ENCODE results near the gene ARMC6. TPM values are rescaled to one million over a fixed set of nuclear protein-coding genes. Genes with fewer than 3 reads are reported as not detected.

ARMC6 gene
- total RNA-seq, 1 experiment from 2014 or later = 102 TPM

DNA sequence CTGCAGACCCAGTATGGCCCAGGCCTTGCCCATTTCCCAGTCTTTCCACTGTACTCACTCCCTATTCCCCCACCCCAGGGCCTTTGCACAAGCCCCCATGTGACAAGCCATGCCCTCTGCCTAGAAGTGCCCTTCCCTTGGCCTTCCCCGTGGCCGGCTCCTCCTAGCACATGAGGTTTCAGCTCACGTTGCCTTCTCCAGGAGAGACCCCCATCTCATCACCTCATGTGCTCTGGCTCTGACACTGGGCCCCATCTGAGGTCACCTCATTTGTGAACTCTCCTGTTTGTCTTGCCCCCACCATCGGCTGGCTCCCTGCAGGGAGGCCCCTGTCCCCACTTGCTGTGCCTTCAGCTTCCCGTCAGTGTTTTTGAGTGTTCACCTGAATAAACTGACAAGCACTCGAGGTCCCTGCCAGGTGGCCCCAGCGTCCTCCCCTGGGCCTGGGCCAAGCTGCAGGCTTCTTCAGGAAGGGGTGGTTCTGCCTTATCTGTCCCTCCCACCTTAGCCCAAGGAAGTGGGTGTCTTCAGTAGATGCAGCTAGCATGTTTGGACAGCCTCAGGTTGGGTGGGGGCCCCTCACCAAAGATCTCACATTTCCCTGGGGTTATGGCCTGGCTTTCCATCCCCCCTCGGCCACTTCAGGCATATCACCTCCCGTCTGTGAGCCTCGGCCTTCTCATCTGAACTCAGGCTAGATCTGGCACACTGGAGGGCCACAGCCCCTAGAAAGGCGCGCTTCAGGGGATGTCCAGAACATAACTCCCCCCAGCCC, 26.6 kb downstream of the ARMC6 start:
- CTCF ChIA-PET = no interaction called here
- peaks cover 23% of the 10 kb centered on the region for H3K4me1 ChIP-seq (ENCODE audit: insufficient read depth, low read length)
- TF ChIP-seq CTCF (conservative IDR thresholded peaks at IDR 0.05; ENCODE audit: low read depth, low read length) (no peak), EZH2 (IDR thresholded peaks at IDR 0.05; ENCODE audit: low read length, unreplicated experiment) (no peak), EZH2phosphoT487 (IDR thresholded peaks at IDR 0.05; ENCODE audit: borderline replicate concordance, low read length) (no peak)
- intact Hi-C loops (cut with micrococcal nuclease) = no loop called here
- H3K4me3 ChIP-seq (ENCODE audit: low read length) = no peak overlapping the region
- no TSS peak for BruUV-seq (replicated peaks)
- H3K9ac ChIP-seq (ENCODE audit: low read length) = no peak overlapping the region
- no peak overlapping the region for H2AFZ ChIP-seq (ENCODE audit: low read length)
- no peaks in the 10 kb centered on the region for H4K20me1 ChIP-seq (ENCODE audit: low read length)
- no peaks in the 10 kb centered on the region for H3F3A ChIP-seq (ENCODE audit: low read length, unreplicated experiment)
- DNase-seq (no peak), ATAC-seq (no peak)
- POLR2A ChIA-PET (ENCODE audit: unreplicated experiment) = no interaction called here
- H3K4me2 ChIP-seq (ENCODE audit: low read length) = no peak overlapping the region
- no peaks in the 10 kb centered on the region for H3K9me3 ChIP-seq (ENCODE audit: low read length)
- no peaks in the 10 kb centered on the region for H3K27me3 ChIP-seq (ENCODE audit: low read length)
- peaks cover 15% of the 10 kb centered on the region; the same call in 1 of the 2 replicates for H3K36me3 ChIP-seq (ENCODE audit: low read depth, low read length)
- H3K27ac ChIP-seq (ENCODE audit: low read length) = no peak overlapping the region
- no peaks in the 10 kb centered on the region for H3K9me2 ChIP-seq (replicated peaks; ENCODE audit: low read length)
- no peaks in the 10 kb centered on the region for H3K79me2 ChIP-seq (ENCODE audit: low read length)

GRCh38 chr19:19061506-19061905, 28.1 kb downstream of the ARMC6 start:
- Histone ChIP-seq H4K20me1 (ENCODE audit: low read length) (no peaks in the 10 kb centered on the region), H3K4me3 (ENCODE audit: low read length) (no peak overlapping the region), H3K4me2 (ENCODE audit: low read length) (no peak overlapping the region), H3K79me2 (ENCODE audit: low read length) (no peaks in the 10 kb centered on the region), H3K27ac (ENCODE audit: low read length) (no peak overlapping the region), H3K36me3 (ENCODE audit: low read depth, low read length) (peaks cover 5% of the 10 kb centered on the region; the same call in 1 of the 2 replicates), H3K4me1 (ENCODE audit: insufficient read depth, low read length) (peaks cover 23% of the 10 kb centered on the region), H3F3A (ENCODE audit: low read length, unreplicated experiment) (no peaks in the 10 kb centered on the region), H3K27me3 (ENCODE audit: low read length) (no peaks in the 10 kb centered on the region), H3K9ac (ENCODE audit: low read length) (no peak overlapping the region), H3K9me2 (replicated peaks; ENCODE audit: low read length) (no peaks in the 10 kb centered on the region), H2AFZ (ENCODE audit: low read length) (no peak overlapping the region), H3K9me3 (ENCODE audit: low read length) (no peaks in the 10 kb centered on the region)
- no TSS peak for BruUV-seq (replicated peaks)
- DNase-seq (no peak), ATAC-seq (no peak)
- intact Hi-C loops (cut with micrococcal nuclease) = no loop called here
- POLR2A ChIA-PET (ENCODE audit: unreplicated experiment) = no interaction called here
- CTCF ChIA-PET = no interaction called here
- TF ChIP-seq EZH2 (IDR thresholded peaks at IDR 0.05; ENCODE audit: low read length, unreplicated experiment) (no peak), EZH2phosphoT487 (IDR thresholded peaks at IDR 0.05; ENCODE audit: borderline replicate concordance, low read length) (no peak), CTCF (conservative IDR thresholded peaks at IDR 0.05; ENCODE audit: low read depth, low read length) (no peak)

All from PC-3 (cell line).